Inferior parietal cortex (tissue), 1 donor: ENCODE data around the gene RINL.
"Not testable (repeated sequence)": the region's sequence is repeated elsewhere in the genome, so short reads cannot be mapped to it uniquely, and the experiment has no call there.

ENCODE experiments used
- DNase-seq: peaks from one replicate; pipeline ENCODE4 v3.0.0-alpha.2; 2016; ENCODE audit errors: extremely low spot score

The RINL gene

DNA sequence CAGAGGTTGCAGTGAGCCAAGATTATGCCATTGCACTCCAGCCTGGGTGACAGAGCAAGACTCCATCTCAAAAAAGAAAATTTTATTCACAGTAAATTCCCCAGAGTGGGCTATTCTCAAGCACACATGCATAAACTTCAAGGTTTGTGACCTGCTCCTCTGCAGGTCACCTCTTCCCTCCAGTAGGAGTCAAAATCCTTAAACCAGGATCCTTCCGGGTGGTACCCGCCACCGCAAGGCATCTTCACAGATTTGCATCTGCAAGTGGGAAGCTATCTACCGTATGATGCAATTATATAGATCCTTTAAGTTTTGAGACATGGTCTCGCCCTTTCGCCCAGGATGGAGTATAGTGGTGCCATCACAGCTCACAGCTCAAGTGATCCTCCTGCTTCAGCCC, 43.5 kb downstream of the RINL start:
- no peak for DNase-seq

DNA sequence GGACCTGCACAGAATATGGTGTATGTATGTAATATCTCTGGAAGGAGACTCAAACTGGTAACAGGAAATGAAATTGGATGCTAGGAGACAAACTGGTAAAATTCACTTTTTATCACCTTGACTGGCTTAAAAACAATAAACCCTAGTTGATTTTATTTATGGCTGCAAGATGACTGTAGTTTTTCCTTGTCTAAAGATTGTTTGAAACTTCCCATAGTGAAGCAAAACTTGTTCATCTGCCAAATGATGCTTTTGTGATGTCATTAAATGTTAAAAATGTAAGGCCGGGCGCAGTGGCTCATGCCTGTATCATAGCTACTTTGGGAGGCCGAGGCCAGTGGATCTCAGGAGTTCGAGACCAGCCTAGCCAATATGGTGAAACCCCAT, 44.0 kb downstream of the RINL start:
- no peak for DNase-seq

DNA sequence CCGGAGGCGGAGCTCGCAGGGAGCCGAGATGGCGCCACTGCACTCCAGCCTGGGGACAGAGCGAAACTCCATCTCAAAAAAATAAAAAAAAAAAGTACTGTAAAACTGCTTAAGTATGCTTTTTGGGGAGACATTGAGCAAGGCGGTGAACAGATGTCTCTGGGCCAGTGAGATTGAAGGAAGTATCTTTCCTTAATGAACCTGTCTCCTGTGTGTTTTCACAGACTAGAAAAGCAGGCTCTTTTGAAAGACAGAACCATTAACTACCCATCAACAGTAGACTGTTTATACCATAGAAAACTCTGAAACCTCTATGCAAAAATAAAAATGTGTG, 45.0 kb downstream of the RINL start:
- no peak for DNase-seq

DNA sequence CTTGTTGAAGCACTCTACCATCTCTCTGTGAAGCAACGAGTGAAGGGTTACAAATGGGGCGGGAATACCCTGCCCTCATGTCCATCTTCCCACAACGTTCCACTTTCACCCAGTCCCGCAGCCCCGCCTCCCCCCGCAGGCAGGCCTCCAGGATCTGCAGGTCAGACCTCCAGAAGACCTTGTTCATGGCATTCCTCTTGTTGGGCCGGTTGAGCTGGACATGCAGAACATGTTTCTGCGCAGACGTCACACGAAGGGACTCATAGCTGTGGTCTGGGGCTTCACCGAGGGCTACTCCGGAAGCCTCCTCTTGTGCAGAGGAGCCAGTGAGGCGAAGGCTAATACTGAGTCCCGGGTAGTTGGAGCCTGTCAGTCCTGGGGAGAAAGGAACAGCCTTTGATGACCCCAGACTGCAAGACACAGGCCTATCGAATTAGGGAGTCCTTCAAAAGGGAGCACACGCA, 46.9 kb downstream of the RINL start:
- peak; percentile 5 for DNase-seq

DNA sequence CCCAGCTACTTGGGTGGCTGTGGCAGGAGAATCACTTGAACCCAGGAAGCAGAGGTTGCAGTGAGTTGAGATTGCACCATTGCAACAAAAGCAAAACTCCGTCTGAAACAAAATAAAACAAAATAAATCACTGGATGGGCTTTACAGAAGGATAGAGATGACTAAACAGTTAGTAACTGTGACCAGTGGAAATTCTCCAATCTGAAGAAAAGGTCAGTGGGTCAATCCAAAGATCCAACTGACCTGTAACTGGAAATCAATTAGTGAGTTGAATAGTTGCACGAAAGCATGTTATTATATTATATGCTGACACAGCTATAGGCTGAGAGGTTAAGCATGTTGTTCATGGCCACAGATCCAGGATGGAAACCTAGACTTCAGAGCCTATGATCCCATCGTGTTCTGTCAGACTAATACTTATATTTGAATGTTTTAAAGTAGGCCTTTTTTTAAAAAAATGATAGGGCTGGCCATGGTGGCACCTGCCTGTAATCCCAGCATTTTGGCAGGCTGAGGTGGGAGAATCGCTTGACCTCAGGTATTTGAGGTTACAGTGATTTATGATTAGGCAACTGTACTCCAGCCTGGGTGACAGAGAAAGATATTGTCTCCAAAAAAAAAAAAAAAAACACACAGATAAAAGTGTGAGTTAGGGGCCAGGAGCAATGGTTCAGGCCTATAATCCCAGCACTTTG, 47.9 kb downstream of the RINL start:
- no peak for DNase-seq

DNA sequence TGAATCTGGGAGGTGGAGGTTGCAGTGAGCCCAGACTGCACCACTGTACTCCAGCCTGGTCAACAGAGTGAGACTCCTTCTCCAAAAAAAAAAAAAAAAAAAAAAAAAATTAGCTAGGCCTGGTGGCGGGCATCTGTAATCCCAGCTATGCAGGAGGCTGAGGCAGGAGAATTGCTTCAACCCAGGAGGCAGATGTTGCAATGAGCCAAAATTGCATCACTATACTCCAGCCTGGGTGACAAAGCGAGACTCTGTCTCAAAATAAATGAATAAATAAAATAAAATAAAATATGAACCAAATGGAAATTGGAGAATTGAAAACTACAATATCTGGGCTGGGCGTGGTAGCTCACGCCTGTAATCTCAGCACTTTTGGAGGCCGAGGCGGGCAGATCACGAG, 48.9 kb downstream of the RINL start:
- not testable (repeated sequence) for DNase-seq

DNA sequence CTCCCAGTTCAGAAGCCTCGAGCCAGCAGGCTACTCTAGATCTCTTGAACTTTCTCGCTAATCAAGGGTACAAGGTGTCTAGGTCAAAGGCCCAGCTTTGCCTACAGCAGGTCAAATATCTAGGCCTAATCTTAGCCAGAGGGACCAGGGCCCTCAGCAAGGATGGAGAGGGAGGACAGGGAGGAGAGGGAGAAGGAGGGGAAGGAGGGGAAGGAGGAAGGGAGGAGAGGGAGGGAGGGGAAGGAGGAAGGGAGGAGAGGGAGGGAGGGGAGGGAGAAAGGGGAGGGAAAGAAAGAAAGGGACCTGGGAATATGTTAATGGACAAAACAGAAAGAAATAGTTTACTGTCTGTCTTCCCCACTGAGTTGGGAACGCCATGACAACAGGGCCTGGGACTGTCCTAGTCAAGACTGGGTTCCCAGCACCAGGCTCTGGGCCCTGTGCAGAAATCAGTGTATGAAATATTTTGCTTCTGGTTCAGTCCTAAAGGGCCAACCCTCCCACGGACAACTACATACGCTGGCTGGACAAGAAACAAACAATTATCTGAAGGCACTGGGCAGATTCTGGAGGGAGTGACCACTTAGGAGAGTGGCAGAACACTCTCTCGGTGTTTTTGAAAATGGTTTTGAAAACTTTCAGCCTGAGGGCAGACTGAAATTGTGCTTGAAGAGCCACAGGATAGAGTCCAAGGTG, 51.1 kb downstream of the RINL start:
- no peak for DNase-seq

DNA sequence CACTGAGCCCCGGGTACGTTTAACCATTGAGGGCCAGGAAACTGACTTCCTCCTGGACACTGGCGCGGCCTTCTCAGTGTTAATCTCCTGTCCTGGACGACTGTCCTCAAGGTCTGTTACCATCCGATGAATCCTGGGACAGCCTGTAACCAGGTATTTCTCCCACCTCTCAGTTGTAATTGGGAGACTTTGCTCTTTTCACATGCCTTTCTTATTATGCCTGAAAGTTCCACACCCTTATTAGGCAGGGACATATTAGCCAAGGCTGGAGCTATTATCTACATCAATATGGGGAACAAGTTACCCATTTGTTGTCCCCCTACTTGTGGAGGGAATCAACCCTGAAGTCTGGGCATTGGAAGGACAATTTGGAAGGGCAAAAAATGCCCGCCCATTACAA, 52.1 kb downstream of the RINL start:
- DNase-seq = not testable (repeated sequence)

DNA sequence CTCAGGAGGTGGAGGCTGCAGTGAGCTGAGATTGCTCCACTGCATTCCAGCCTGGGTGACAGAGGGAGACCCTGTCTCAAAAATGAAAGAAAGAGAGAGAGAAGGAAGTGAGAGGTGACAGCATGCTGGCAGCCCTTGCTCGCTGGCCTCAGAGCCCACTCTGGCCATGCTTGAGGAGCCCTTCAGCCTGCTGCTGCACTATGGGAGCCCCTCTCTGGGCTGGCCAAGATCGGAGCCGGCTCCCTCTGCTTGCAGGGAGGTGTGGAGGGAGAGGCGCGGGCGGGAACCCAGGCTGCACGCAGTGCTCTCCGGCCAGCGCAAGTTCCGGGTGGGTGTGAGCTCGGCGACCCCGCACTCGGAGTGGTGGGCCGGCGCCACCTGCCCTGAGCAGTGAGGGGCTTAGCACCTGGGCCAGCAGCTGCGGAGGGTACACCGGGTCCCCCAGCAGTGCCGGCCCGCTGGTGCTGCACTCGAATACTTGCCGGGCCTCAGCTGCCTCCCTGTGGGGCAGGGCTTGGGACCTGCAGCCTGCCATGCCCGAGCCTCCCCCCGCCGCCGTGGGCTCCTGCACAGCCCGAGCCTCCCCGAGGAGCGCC, 56.7 kb downstream of the RINL start:
- DNase-seq = not testable (repeated sequence)

DNA sequence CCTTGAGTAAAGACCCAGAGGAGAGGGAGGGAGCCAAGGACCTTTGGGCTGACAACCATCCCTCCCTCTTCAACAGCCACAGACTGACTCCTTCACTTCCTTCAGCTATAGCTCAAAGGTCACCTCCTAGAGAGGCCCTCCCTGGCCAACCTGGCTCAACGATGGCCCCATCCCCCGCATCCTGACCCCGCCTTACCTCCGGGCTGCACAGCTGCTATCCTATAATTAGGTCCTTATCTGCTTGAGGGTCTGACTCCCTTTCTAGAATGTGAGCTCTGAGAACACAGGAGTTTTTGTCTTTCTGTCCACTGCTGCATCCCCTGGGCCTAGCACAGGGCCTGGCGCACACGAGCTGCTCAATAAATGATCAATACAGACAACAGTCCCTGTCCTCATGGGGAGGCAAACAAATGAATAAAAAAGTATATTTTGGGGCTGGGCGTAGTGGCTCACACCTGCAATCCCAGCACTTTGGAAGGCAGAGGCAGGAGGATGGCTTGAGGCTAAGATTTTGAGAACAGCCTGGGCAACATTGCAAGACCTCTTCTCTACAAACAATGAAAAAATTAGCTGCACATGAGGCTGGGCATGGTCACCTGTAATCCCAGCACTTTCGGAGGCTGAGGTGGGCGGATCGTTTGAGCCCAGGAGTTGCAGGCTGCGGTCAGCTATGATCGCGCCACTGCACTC, 58.7 kb downstream of the RINL start:
- DNase-seq = no peak
